ENCODE results near the gene CEP83. TPM values are rescaled to one million over a fixed set of nuclear protein-coding genes. Genes with fewer than 3 reads are reported as not detected.

The CEP83 gene
- polyA plus RNA-seq, 1 of the 3 experiments (the other 2 are of a cell fraction) = 2.5 TPM

DNA sequence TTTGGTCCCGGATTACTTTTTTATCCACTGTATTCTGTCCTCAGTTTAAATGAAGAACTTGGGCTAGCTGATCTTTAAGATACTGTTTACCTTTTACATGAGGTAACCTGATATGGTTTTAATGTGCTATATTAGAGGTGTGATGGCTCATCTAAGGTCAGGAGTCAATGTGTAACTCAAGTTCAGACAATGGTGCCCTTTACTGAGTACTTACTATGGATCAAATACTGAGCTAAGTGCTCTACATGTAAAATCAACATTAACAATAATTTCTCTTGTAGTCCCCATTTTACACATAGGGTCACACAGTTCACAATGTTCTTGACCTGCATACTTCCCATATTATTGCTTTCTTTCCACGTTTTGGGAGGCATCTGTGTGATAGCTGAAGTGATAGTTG is 79.2 kb downstream of the CEP83 start:
- no peak overlapping the region for H2AFZ ChIP-seq (ENCODE audit: low read depth)
- H3K4me2 ChIP-seq = no peak overlapping the region
- peaks cover 11 to 13% of the 10 kb centered on the region in 2 experiments for H3K36me3 ChIP-seq (replicated peaks in 1 of 2; ENCODE audit: control insufficient read depth in 1 of 2, insufficient read depth in 2 of 2, low read length in 1 of 2)
- no peaks in the 10 kb centered on the region for H3K4me1 ChIP-seq (ENCODE audit: control insufficient read depth in 1 of 2, insufficient read depth in 2 of 2, low read depth in 1 of 2, low read length in 1 of 2)
- no peak overlapping the region for H3K4me3 ChIP-seq (ENCODE audit: low read depth in 2 of 2, low read length in 1 of 2)
- H3K79me2 ChIP-seq (ENCODE audit: insufficient read depth) = no peaks in the 10 kb centered on the region
- H4K20me1 ChIP-seq (ENCODE audit: insufficient read depth) = no peaks in the 10 kb centered on the region
- no peaks in the 10 kb centered on the region for H3K9me3 ChIP-seq
- WGBS (ENCODE audit: low lambda C conversion rate) = 60% methylated on average over 2 of the region's 2 CpGs
- no peak overlapping the region for H3K27ac ChIP-seq (ENCODE audit: low read depth in 2 of 2, low read length in 1 of 2)
- no peaks in the 10 kb centered on the region for H3K9me2 ChIP-seq
- H3F3A ChIP-seq (replicated peaks; ENCODE audit: insufficient read depth) = no peaks in the 10 kb centered on the region
- H3K9ac ChIP-seq = no peak overlapping the region
- no peak for DNase-seq
- CTCF ChIA-PET = no interaction called here
- TF ChIP-seq RXRA (IDR thresholded peaks at IDR 0.05; ENCODE audit: borderline replicate concordance, low read depth) (no peak), FOXJ3 (CRISPR knock-in tag; IDR thresholded peaks at IDR 0.05) (no peak), CHD2 (IDR thresholded peaks at IDR 0.05; ENCODE audit: low read length, partially characterized antibody) (no peak), MEF2A (IDR thresholded peaks at IDR 0.05; ENCODE audit: borderline replicate concordance, low read depth) (no peak), ZBTB33 (IDR thresholded peaks at IDR 0.05; ENCODE audit: borderline replicate concordance, low read depth) (no peak), NRF1 (IDR thresholded peaks at IDR 0.05; ENCODE audit: low read depth, low read length) (no peak), TEAD4 (IDR thresholded peaks at IDR 0.05; ENCODE audit: borderline replicate concordance, insufficient read depth) (no peak), MXI1 (IDR thresholded peaks at IDR 0.05; ENCODE audit: low read depth, low read length) (no peak), RFX5 (IDR thresholded peaks at IDR 0.05; ENCODE audit: low read length) (no peak), USF1 (IDR thresholded peaks at IDR 0.05; ENCODE audit: borderline replicate concordance, low read depth) (no peak), ELF1 (IDR thresholded peaks at IDR 0.05) (no peak)
- TF ChIP-seq, protein P1, sequence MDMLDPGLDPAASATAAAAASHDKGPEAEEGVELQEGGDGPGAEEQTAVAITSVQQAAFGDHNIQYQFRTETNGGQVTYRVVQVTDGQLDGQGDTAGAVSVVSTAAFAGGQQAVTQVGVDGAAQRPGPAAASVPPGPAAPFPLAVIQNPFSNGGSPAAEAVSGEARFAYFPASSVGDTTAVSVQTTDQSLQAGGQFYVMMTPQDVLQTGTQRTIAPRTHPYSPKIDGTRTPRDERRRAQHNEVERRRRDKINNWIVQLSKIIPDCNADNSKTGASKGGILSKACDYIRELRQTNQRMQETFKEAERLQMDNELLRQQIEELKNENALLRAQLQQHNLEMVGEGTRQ (IDR thresholded peaks at IDR 0.05; ENCODE audit: borderline replicate concordance, low read depth, low read length) = no peak
- TF ChIP-seq, protein P2, sequence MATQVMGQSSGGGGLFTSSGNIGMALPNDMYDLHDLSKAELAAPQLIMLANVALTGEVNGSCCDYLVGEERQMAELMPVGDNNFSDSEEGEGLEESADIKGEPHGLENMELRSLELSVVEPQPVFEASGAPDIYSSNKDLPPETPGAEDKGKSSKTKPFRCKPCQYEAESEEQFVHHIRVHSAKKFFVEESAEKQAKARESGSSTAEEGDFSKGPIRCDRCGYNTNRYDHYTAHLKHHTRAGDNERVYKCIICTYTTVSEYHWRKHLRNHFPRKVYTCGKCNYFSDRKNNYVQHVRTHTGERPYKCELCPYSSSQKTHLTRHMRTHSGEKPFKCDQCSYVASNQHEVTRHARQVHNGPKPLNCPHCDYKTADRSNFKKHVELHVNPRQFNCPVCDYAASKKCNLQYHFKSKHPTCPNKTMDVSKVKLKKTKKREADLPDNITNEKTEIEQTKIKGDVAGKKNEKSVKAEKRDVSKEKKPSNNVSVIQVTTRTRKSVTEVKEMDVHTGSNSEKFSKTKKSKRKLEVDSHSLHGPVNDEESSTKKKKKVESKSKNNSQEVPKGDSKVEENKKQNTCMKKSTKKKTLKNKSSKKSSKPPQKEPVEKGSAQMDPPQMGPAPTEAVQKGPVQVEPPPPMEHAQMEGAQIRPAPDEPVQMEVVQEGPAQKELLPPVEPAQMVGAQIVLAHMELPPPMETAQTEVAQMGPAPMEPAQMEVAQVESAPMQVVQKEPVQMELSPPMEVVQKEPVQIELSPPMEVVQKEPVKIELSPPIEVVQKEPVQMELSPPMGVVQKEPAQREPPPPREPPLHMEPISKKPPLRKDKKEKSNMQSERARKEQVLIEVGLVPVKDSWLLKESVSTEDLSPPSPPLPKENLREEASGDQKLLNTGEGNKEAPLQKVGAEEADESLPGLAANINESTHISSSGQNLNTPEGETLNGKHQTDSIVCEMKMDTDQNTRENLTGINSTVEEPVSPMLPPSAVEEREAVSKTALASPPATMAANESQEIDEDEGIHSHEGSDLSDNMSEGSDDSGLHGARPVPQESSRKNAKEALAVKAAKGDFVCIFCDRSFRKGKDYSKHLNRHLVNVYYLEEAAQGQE (IDR thresholded peaks at IDR 0.05; ENCODE audit: low read depth, low read length) = no peak
- TF ChIP-seq, protein P3, sequence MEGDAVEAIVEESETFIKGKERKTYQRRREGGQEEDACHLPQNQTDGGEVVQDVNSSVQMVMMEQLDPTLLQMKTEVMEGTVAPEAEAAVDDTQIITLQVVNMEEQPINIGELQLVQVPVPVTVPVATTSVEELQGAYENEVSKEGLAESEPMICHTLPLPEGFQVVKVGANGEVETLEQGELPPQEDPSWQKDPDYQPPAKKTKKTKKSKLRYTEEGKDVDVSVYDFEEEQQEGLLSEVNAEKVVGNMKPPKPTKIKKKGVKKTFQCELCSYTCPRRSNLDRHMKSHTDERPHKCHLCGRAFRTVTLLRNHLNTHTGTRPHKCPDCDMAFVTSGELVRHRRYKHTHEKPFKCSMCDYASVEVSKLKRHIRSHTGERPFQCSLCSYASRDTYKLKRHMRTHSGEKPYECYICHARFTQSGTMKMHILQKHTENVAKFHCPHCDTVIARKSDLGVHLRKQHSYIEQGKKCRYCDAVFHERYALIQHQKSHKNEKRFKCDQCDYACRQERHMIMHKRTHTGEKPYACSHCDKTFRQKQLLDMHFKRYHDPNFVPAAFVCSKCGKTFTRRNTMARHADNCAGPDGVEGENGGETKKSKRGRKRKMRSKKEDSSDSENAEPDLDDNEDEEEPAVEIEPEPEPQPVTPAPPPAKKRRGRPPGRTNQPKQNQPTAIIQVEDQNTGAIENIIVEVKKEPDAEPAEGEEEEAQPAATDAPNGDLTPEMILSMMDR (IDR thresholded peaks at IDR 0.05) = no peak
- no peaks in the 10 kb centered on the region for H3K27me3 ChIP-seq (ENCODE audit: insufficient read depth)
- POLR2A ChIA-PET = no interaction called here

All from SK-N-SH (cell line).